Activated T-helper 1 cell treated with Interleukin-2 at 50 U/mL for 16 hours (primary cell): ENCODE measurements around the gene MAGI3.

Source experiments
- DNase-seq: peaks from one replicate; pipeline ENCODE4 v3.0.0-alpha.2; 2020; ENCODE audit warnings: low read depth

MAGI3 gene

GRCh38 chr1:113659035-113659434 lies 268.7 kb downstream of the MAGI3 start:
- DNase-seq: no peak

DNA sequence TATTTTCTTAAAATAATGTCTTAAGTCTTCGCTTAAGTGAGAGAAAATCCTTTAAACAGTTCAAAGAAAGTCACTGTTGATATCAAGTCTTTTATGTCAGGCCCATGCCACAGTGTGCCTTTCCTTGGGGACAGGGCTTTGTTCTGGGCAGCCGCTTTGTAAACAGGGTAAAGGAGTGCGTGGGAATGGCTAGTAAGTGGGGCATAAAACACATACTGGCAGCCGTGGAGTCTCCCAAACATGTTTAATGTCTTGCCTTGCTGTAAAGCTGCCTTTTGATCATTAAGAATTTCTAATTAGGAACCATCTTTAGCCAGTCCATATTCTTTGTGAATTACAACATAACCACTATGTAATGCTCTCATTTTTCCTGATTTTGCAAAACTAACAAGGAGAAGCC lies 269.2 kb downstream of the MAGI3 start:
- DNase-seq: no peak

DNA sequence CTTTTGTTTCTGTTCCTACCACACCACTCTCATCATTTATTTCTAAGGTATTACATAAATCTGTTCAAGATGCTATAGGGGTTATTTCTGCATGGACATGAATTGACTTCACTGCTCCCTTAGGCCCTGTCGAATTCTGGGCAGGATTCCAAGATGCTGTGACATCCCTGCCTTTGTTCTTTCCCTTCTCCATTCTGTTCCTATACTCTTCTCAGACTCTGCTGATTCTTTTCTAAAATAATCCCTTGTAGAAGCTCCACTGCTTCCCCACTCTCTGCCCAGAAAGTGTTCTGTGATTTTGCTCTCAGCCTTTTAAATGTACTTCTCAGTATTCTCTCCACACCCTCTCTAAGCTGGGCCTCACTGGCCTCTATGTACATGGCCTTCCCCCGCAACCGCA lies 269.8 kb downstream of the MAGI3 start:
- DNase-seq: no peak

- no peak for DNase-seq
Observed at GRCh38 chr1:113662101-113662500, 271.8 kb downstream of the MAGI3 start.

DNA sequence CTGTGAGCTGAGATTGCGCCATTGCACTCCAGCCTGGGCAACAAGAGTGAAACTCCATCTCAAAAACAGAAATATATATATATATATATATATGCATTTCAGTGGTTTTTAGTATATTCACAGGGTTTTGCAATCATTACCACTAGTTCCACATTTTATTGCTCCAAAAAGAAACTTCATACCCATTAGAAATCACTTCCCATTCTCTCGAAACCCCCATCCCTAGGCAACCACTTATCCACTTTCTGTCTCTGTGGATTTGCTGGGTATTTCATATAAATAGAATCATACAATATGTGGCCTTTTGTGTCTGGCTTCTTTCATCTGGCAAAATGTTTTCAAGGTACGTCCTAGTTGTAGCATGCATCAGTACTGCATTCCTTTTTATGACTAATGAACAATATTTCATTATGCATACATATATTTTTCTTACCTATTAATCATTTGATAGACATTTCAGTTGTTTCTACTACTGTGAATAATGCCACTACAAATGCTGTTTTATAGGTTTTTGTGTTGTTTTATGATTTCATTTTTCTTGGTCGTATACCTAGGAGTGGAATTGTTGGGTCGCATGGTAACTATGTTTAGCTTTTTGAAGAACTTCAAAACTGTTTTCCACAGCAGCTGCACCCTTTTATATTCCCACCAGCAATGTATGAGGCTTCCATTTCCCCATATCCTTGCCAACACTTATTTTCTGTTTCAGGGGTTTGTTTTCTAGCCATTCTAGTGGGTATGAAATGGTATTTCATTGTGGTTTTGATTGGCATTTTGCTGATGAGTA lies 273.0 kb downstream of the MAGI3 start:
- DNase-seq: no peak

- no peak for DNase-seq
Observed at GRCh38 chr1:113665071-113665470, 274.8 kb downstream of the MAGI3 start.

- no peak for DNase-seq
Observed at GRCh38 chr1:113666126-113666525, 275.8 kb downstream of the MAGI3 start.

DNA sequence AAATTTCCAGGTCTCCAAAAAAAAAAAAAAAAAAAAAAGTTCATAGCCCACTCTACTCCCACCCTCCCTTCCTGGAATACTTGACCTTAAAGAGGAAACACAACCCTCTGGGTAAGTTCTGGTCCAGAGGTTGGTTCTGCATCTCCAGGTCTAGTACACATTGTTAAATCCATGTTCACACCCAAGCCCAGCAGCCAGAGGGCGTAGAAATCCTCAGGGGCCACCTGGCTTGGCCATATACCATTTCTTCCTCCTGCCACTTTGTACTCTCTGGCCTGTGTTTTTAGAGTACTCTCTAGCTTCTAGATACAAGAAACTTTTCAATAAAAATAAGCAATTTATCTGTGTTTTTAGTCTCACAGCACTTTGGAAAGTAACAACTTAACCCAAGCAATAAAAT lies 279.7 kb downstream of the MAGI3 start:
- no peak for DNase-seq

GRCh38 chr1:113670650-113671049 lies 280.3 kb downstream of the MAGI3 start:
- no peak for DNase-seq

DNA sequence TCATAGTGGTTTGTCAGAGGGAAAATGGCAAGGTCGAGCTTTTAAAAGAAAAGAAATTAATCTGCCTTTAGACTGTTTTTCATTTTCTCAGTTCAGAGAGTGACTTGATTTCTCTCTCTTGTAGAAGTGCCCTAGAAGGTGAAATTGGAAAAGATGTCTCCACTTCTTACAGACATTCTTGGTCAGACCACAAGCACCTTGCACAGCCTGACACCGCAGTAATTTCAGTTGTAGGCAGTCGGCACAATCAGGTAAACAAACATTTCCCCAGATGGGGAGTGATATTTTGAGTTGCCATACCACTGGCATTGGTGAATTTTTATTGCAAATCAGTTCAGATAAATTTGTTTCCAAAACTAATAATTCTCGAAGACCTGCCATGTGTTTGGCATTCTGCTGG lies 282.2 kb downstream of the MAGI3 start:
- DNase-seq: no peak

GRCh38 chr1:113674591-113674990 lies 284.3 kb downstream of the MAGI3 start:
- no peak for DNase-seq

DNA sequence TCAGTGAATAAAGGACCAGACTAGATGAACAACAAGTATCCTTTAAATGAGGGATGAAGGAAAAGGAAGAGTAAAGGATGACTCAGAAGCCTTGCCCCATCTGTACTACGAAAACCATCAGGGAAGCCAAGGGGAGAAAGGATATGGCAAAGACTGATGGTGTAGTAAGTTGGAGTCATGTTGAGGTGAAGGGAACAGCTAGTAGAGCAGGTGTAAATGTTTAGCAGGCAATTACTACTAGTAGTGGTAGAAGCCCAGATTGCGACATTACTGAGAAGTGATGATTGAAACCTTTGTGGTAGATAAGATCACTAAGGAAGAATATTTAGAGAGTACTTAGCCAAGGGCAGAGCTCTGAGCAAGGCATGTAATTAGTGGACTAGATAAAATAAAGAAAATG lies 285.0 kb downstream of the MAGI3 start:
- no peak for DNase-seq

DNA sequence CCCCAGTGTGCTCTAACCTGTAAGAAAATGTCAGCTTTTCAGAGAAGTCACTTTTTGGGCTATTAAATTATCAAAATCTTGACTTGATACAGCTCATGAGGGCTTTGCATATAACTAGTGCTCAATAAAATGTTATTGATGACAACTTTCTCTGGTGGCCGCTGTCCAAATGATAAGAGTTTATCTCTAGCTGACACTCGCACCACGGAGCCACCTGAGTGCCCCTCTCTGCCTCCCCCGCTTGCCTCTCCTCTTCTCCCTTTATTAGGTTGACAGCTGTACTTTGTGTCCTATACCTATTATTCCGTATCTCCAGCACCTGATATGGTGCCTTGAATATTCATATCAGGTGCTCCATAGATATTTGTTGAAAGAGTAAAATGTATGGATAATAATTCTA lies 286.2 kb downstream of the MAGI3 start:
- DNase-seq: no peak

GRCh38 chr1:113677250-113678158 lies 287.2 kb downstream of the MAGI3 start:
- no peak for DNase-seq

GRCh38 chr1:113678159-113678469 lies 287.8 kb downstream of the MAGI3 start:
- no peak for DNase-seq

- DNase-seq: no peak
Observed at GRCh38 chr1:113681596-113682337, 291.5 kb downstream of the MAGI3 start.

DNA sequence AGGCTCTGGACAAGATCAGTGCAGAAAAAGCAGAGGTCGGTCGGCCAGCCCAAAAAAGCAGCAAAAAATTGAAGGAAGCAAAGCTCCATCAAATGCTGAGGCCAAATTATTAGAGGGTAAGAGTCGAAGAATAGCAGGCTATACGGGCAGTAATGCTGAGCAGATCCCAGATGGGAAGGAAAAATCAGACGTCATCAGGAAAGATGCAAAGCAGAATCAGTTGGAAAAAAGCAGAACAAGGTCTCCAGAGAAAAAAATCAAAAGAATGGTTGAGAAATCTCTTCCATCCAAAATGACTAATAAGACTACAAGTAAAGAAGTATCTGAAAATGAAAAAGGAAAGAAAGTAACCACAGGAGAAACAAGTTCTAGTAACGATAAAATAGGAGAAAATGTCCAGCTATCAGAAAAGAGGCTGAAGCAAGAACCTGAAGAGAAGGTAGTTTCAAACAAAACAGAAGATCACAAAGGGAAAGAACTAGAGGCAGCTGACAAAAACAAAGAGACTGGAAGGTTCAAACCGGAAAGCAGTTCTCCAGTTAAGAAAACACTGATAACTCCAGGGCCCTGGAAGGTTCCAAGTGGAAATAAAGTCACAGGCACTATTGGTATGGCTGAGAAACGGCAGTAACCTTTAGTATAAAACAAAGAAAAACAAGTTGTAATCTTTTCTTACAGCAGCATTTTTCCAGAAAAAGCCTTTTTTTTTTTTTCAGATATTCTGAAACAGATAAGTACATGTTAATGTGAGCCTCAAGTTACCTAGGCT lies 293.3 kb downstream of the MAGI3 start:
- DNase-seq: no peak

GRCh38 chr1:113684153-113684541 lies 293.8 kb downstream of the MAGI3 start:
- DNase-seq: no peak

- DNase-seq: no peak
Observed at GRCh38 chr1:113686891-113687618, 296.7 kb downstream of the MAGI3 start.

- no peak for DNase-seq
Observed at GRCh38 chr1:113691184-113691583, 300.9 kb downstream of the MAGI3 start.

DNA sequence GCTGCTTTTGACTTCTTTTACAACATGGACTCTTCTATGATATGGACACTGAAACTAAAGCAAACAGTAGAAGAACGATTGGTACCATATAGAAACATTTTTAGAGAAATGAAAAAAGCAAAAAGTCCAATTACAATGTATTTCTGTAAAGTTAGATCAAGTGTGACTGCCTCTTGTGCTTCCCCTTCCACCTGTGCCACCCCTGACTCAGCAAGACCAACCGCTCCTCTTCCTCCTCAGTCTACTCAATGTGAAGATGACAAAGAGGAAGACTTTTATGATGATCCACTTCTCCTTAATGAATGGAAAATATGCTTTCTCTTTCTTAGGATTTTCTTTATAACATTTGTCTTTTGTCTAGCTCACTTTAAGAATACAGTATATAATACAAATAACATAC lies 302.0 kb downstream of the MAGI3 start:
- no peak for DNase-seq
